Endothelial cell of umbilical vein (primary cell): ENCODE measurements around the gene CMTR1. TPM values are rescaled to one million over a fixed set of nuclear protein-coding genes. Genes with fewer than 3 reads are reported as not detected.

Source experiments
- Bru-seq: library from RNA; stranded (reverse); fragments of 400-500 nt; gene quantifications from one replicate; lab custom pipeline; 2021; lab: Mats Ljungman, UMichigan
- BruChase-seq, 2 experiments: library from RNA; stranded (reverse); fragments of 400-500 nt; gene quantifications; one replicate each; lab custom pipeline; 2021; lab: Mats Ljungman, UMichigan
- BruUV-seq: library from RNA; stranded (reverse); fragments of 400-500 nt; replicated peaks from 2 replicates; lab custom pipeline; 2021; lab: Mats Ljungman, UMichigan
- CTCF ChIA-PET: fragments of 300-600, 350-600 bp; sonication (Branson Sonifier 250); formaldehyde crosslinking; loops from one replicate; lab custom pipeline; 2021; ENCODE audit warnings: antibody characterized with exemption, inconsistent platforms; lab: Charles Lee
- POLR2A ChIA-PET: fragments of 300-600, 350-600 bp; sonication (Branson Sonifier 250); formaldehyde crosslinking; loops from one replicate; lab custom pipeline; 2021; ENCODE audit warnings: antibody characterized with exemption, inconsistent platforms; lab: Charles Lee
- DNase-seq: peaks from one replicate; pipeline ENCODE4 v3.0.0-alpha.2; 2011; ENCODE audit warnings: low read depth, low spot score
- FAIRE-seq: peaks from 2 replicates; lab custom pipeline; 2011; peaks lifted over from hg19 to GRCh38; lab: Jason Lieb, UNC
- H2AFZ ChIP-seq: 2 replicates; pipeline ENCODE4 v1.6.0; 2012; ENCODE audit warnings: low read depth, low read length, control low read depth, inconsistent platforms
- H3K27ac ChIP-seq: 2 replicates; pipeline ENCODE4 v1.5.1; 2011; ENCODE audit warnings: low read depth, mild to moderate bottlenecking, control low read depth, low read length, moderate library complexity; ENCODE audit not compliant: insufficient read depth
- H3K27me3 ChIP-seq, 2 experiments: 2 replicates each; pipeline versions ENCODE4 v1.6.0 to v1.6.1; 2011; ENCODE audit warnings: low read length in 2 of 2, mixed read lengths in 1 of 2; ENCODE audit not compliant: control insufficient read depth in 2 of 2, insufficient read depth in 2 of 2
- H3K36me3 ChIP-seq, 2 experiments: 2 replicates in 1 of 2; 3 replicates in 1 of 2; pipeline ENCODE4 v1.5.1; 2011; ENCODE audit warnings: low read length in 2 of 2, mild to moderate bottlenecking in 1 of 2, moderate library complexity in 1 of 2; ENCODE audit not compliant: control insufficient read depth in 2 of 2, insufficient read depth in 2 of 2; ENCODE audit errors: extremely low read depth in 1 of 2
- H3K4me1 ChIP-seq: 3 replicates; pipeline ENCODE4 v1.5.1; 2011; ENCODE audit warnings: mild to moderate bottlenecking, low read length; ENCODE audit not compliant: control insufficient read depth, insufficient read depth; ENCODE audit errors: extremely low read depth
- H3K4me2 ChIP-seq: 2 replicates; pipeline ENCODE4 v1.6.1; 2011; ENCODE audit warnings: low read length, control low read depth, mixed read lengths; ENCODE audit not compliant: insufficient read depth
- H3K4me3 ChIP-seq, 3 experiments: fragments of 200-600 bp in 1 of 3; sonication (generic), shearing (Covaris generic) in 1 of 3; replicated peaks in 1 of 3; 2 replicates each; pipeline ENCODE4 v1.5.1; 2011 to 2016; ENCODE audit warnings: control low read depth in 3 of 3, low read length in 3 of 3, mild to moderate bottlenecking in 2 of 3, inconsistent platforms in 1 of 3, low read depth in 1 of 3, moderate library complexity in 1 of 3; ENCODE audit not compliant: insufficient read depth in 1 of 3
- H3K79me2 ChIP-seq: 2 replicates; pipeline ENCODE4 v1.6.0; 2012; ENCODE audit warnings: low read length, inconsistent platforms; ENCODE audit not compliant: control insufficient read depth, insufficient read depth
- H3K9ac ChIP-seq: replicated peaks from 2 replicates; pipeline ENCODE3; 2011; ENCODE audit warnings: low read length, control low read depth; ENCODE audit not compliant: insufficient read depth; ENCODE audit errors: extremely low read depth
- H3K9me1 ChIP-seq: replicated peaks from 3 replicates; pipeline ENCODE4 v1.6.0; 2011; ENCODE audit warnings: mild to moderate bottlenecking, low read length; ENCODE audit not compliant: control insufficient read depth, insufficient read depth; ENCODE audit errors: extremely low read depth
- H3K9me3 ChIP-seq: replicated peaks from 2 replicates; pipeline ENCODE4 v1.5.1; 2012; ENCODE audit warnings: low read length, inconsistent platforms; ENCODE audit not compliant: control insufficient read depth, insufficient read depth
- H4K20me1 ChIP-seq: replicated peaks from 2 replicates; pipeline ENCODE3; 2011; ENCODE audit warnings: mild to moderate bottlenecking, low read length; ENCODE audit not compliant: control insufficient read depth, insufficient read depth; ENCODE audit errors: extremely low read depth
- EZH2 ChIP-seq: IDR thresholded peaks from 2 replicates; pipeline ENCODE4 v1.6.1; 2012; ENCODE audit warnings: borderline replicate concordance, low read depth, mild to moderate bottlenecking, moderate library complexity, low read length, inconsistent platforms; ENCODE audit not compliant: severe bottlenecking
- FOS ChIP-seq: IDR thresholded peaks from 2 replicates; pipeline ENCODE4 v1.6.1; 2011; ENCODE audit warnings: mild to moderate bottlenecking, low read length, moderate library complexity, borderline replicate concordance; ENCODE audit not compliant: insufficient read depth
- GATA2 ChIP-seq: IDR thresholded peaks from 2 replicates; pipeline ENCODE4 v1.7.0; 2011; ENCODE audit warnings: low read depth, mild to moderate bottlenecking, moderate library complexity, mixed read lengths, low read length; ENCODE audit not compliant: insufficient read length, insufficient read depth
- JUN ChIP-seq: IDR thresholded peaks from 2 replicates; pipeline ENCODE4 v1.6.1; 2011; ENCODE audit warnings: borderline replicate concordance, low read depth; ENCODE audit not compliant: insufficient read length, insufficient read depth
- MYC ChIP-seq: IDR thresholded peaks from one replicate; pipeline ENCODE4 v1.6.1; 2011; ENCODE audit warnings: mild to moderate bottlenecking, low read depth, low read length
- POLR2A ChIP-seq: IDR thresholded peaks from 2 replicates; pipeline ENCODE4 v1.6.1; 2012; ENCODE audit warnings: low read depth, mild to moderate bottlenecking, control low read depth, low read length
- POLR2AphosphoS5 ChIP-seq: IDR thresholded peaks from 2 replicates; pipeline ENCODE4 v1.6.1; 2012; ENCODE audit warnings: low read depth, mild to moderate bottlenecking, control low read depth, low read length, moderate library complexity; ENCODE audit not compliant: insufficient read depth
- dilution Hi-C: fragments of 300-500 bp; cut with MboI; formaldehyde crosslinking; loops from one replicate; pipeline ENCODE4 v1.15.0; 2019; ENCODE audit warnings: low sequenced_read_pairs; ENCODE audit not compliant: extremely low pct_ligation_motif_present
- intact Hi-C: fragments of 100-400 bp; cut with micrococcal nuclease; formaldehyde crosslinking; loops from one replicate; pipeline ENCODE4 v1.10.0; 2022
- long read RNA-seq: library from polyadenylated mRNA; stranded (forward); transcript quantifications from one replicate; pipeline ENCODE4 v2.0.0, GENCODE V29; 2021
- polyA minus RNA-seq, 3 experiments: library from RNA; depleted of rRNA, polyadenylated mRNA; stranded (reverse); fragments of >200 nt; gene quantifications; 1 replicate in 1 of 3; 2 replicates in 2 of 3; pipeline ENCODE4 v1.2.3, GENCODE V29; 2011
- polyA plus RNA-seq, 4 experiments: library from polyadenylated mRNA; depleted of rRNA in 3 of 4; stranded (reverse) in 3 of 4; unstranded in 1 of 4; fragments of >200 nt; gene quantifications; 2 replicates each; pipeline versions ENCODE4 v1.2.1 to v1.2.3, GENCODE V29; 2011 to 2012; ENCODE audit warnings: missing spikeins in 1 of 4
- total RNA-seq: library from RNA; stranded (reverse); gene quantifications from 2 replicates; pipeline ENCODE4 v1.2.3, GENCODE V29; 2021
- TF ChIP-seq, protein P1 (sequence below), 2 donors: IDR thresholded peaks; 1 replicate in 1 of 2; 2 replicates in 1 of 2; pipeline ENCODE4 v1.5.1; 2011; ENCODE audit warnings: low read length in 2 of 2, mild to moderate bottlenecking in 2 of 2, moderate library complexity in 2 of 2, control low read depth in 1 of 2, inconsistent platforms in 1 of 2, low read depth in 1 of 2; ENCODE audit not compliant: insufficient read depth in 1 of 2; ENCODE audit errors: extremely low read depth in 1 of 2
- TF ChIP-seq, protein P2 (sequence below): IDR thresholded peaks from 2 replicates; pipeline ENCODE4 v1.6.1; 2011; ENCODE audit not compliant: insufficient read depth, insufficient read length

Gene CMTR1, protein sequence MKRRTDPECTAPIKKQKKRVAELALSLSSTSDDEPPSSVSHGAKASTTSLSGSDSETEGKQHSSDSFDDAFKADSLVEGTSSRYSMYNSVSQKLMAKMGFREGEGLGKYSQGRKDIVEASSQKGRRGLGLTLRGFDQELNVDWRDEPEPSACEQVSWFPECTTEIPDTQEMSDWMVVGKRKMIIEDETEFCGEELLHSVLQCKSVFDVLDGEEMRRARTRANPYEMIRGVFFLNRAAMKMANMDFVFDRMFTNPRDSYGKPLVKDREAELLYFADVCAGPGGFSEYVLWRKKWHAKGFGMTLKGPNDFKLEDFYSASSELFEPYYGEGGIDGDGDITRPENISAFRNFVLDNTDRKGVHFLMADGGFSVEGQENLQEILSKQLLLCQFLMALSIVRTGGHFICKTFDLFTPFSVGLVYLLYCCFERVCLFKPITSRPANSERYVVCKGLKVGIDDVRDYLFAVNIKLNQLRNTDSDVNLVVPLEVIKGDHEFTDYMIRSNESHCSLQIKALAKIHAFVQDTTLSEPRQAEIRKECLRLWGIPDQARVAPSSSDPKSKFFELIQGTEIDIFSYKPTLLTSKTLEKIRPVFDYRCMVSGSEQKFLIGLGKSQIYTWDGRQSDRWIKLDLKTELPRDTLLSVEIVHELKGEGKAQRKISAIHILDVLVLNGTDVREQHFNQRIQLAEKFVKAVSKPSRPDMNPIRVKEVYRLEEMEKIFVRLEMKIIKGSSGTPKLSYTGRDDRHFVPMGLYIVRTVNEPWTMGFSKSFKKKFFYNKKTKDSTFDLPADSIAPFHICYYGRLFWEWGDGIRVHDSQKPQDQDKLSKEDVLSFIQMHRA
- 36.4 and 38.0 TPM in 2 replicates for total RNA-seq
- polyA plus RNA-seq = 16.9 and 19.5 TPM in 2 replicates
- polyA plus RNA-seq (2011; cell fraction: cytosol; rRNA removed) = 19.6 and 19.7 TPM in 2 replicates
- polyA plus RNA-seq (2011; cell fraction: nucleus; rRNA removed) = 82.5 and 93.3 TPM in 2 replicates
- 24.2 and 27.6 TPM in 2 replicates for polyA plus RNA-seq (2012)
- 33.6 and 38.6 TPM in 2 replicates for polyA minus RNA-seq
- polyA minus RNA-seq (2011; cell fraction: cytosol; rRNA and poly(A)+ RNA removed) = 9.6 TPM
- 21.2 and 25.1 TPM in 2 replicates for polyA minus RNA-seq (2011; cell fraction: nucleus; rRNA and poly(A)+ RNA removed)
- percentile 70 among the genes with signal in this experiment for Bru-seq, nascent RNA
- BruChase-seq, experiment 1, labeled RNA remaining after a 6-hour chase = percentile 68 among the genes with signal in this experiment
- percentile 72 among the genes with signal in this experiment for BruChase-seq, experiment 2, labeled RNA remaining after a 2-hour chase
- long read RNA-seq, full-length matches to known transcripts = 11 of 28 reads
- long read RNA-seq, partial matches to known transcripts = 16 of 28 reads
- long read RNA-seq, other reads (novel, unspliced or antisense) = 1 of 28 reads

DNA sequence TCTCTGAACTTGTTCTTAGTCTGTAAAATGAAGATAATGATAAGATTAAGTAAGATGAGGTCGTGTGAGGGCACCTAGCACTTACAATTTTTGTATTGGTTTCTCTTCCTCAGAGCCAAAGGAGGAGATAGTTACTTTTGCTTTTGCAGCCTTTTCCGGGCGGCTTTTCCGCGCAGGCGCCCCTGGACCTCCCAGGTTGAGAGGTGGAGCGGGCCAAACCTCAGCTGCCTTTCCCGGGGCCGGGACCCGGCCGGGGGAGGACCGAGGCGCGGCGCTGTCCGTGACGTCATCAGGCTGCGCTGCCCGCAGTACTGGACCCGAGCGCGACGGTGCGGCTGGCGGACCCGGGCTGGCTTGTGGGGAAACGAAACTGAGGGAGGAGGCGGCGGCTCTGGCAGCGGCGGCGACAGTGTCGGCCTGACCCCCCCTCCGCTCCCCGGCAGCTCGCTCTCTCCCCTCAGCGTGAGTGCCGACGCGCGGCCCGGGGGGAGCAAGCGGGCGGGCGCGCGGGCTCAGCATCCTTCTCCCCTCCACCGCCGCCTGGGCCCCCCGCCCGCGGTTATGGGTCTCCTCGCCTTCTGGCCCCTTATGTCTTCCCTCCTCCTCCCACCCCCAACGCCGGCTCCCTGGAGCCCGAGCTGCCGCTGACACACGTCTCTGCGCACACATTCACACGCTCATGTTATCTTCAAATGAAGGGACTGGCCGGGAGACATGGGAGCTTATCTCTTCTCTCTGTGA is at the start of gene CMTR1:
Gene CMTR1, plus strand, starts transcription at position 306 of the 741 bp plus-strand sequence. CDS start 2,409 bp downstream, outside the sequence.
- peak within 1 kb of the TSS; percentile 85 to 88 (median 87) for H3K4me3 ChIP-seq
- peaks cover 0 to 7% of the 10 kb centered on the region in 2 experiments for H3K36me3 ChIP-seq
- intact Hi-C loops = no loop called here
- TF ChIP-seq JUN (peak; percentile 15), POLR2AphosphoS5 (peak; percentile 75), GATA2 (no peak), POLR2A (peak; percentile 79), FOS (no peak), MYC (peak; percentile 36), EZH2 (no peak)
- TF ChIP-seq, protein P1, sequence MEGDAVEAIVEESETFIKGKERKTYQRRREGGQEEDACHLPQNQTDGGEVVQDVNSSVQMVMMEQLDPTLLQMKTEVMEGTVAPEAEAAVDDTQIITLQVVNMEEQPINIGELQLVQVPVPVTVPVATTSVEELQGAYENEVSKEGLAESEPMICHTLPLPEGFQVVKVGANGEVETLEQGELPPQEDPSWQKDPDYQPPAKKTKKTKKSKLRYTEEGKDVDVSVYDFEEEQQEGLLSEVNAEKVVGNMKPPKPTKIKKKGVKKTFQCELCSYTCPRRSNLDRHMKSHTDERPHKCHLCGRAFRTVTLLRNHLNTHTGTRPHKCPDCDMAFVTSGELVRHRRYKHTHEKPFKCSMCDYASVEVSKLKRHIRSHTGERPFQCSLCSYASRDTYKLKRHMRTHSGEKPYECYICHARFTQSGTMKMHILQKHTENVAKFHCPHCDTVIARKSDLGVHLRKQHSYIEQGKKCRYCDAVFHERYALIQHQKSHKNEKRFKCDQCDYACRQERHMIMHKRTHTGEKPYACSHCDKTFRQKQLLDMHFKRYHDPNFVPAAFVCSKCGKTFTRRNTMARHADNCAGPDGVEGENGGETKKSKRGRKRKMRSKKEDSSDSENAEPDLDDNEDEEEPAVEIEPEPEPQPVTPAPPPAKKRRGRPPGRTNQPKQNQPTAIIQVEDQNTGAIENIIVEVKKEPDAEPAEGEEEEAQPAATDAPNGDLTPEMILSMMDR (IDR thresholded peaks at IDR 0.05; ENCODE audit: extremely low read depth in 1 of 2, insufficient read depth in 1 of 2, low read depth in 1 of 2, low read length in 2 of 2) = no peak
- TF ChIP-seq, protein P2, sequence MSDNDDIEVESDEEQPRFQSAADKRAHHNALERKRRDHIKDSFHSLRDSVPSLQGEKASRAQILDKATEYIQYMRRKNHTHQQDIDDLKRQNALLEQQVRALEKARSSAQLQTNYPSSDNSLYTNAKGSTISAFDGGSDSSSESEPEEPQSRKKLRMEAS = no peak
- BruUV-seq = TSS peak; percentile 54
- H3K27me3 ChIP-seq = peaks cover 1 to 5% of the 10 kb centered on the region in 2 experiments
- POLR2A ChIA-PET = no interaction called here
- DNase-seq = peak; percentile 89
- peak within 1 kb of the TSS; percentile 95 for H3K4me2 ChIP-seq
- no peaks in the 10 kb centered on the region for H3K9me3 ChIP-seq
- H3K4me1 ChIP-seq = peaks cover 13% of the 10 kb centered on the region
- dilution Hi-C loops = no loop called here
- peak within 1 kb of the TSS; percentile 31 for H3K27ac ChIP-seq
- H3K9ac ChIP-seq = peak within 1 kb of the TSS; percentile 80
- CTCF ChIA-PET = interaction anchor here (1.5 kb wide), 1 partner anchor 133 kb away, joined by 3 read pairs; no protein-coding TSS in a partner anchor
- H2AFZ ChIP-seq = peak within 1 kb of the TSS; percentile 99
- H3K9me1 ChIP-seq = no peaks in the 10 kb centered on the region
- FAIRE-seq = peak; percentile 89
- no peaks in the 10 kb centered on the region for H4K20me1 ChIP-seq
- H3K79me2 ChIP-seq = peaks cover 13% of the 10 kb centered on the region
